ENCODE results near the gene VAT1L.
A peak's percentile ranks its signal among the peaks of the same experiment; 100 is the strongest.

DNA sequence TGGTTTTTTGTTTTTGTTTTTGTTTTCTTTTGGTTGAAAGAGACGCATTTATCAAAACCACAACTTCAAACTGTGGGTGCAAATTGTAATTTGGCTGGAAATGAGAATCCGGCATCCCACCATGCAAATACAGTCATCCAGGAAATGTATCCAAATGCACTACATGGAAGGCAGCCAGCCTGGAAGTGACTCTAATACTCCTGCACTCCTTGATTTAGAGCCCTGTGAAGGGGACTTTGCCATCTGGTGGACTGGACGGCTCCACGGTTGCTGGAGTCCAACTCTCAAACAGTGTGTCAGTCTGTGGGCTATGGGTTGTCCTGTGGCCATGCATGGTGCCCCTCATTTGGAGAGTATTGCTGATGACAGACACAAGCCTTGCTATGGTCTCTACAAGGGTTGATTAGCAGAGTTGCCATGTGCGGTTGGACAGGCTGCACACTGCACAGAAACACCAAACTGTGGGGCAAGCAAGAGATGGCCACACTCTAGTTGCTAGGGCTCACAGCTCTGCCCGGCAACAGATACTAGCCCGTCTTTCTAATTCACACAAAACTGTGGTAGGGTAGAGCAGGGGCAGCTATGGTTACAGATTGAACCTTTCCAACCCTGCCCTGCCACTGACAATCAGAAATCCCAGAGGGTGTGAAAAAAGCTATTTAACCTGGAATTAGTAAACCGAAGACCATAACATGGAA lies 62.4 kb downstream of the VAT1L start:
- TF ChIP-seq YY1 (IDR thresholded peaks at IDR 0.05; ENCODE audit: low read depth) (no peak), EP300 (IDR thresholded peaks at IDR 0.05; ENCODE audit: borderline replicate concordance in 1 of 2, low read depth in 1 of 2, low read length in 1 of 2) (peak in 1 of 2 experiments; percentile 17; a peak in 1 of 4 replicates), SIN3A (IDR thresholded peaks at IDR 0.05; ENCODE audit: borderline replicate concordance, low read depth, low read length) (no peak)
- TF ChIP-seq, protein P1, sequence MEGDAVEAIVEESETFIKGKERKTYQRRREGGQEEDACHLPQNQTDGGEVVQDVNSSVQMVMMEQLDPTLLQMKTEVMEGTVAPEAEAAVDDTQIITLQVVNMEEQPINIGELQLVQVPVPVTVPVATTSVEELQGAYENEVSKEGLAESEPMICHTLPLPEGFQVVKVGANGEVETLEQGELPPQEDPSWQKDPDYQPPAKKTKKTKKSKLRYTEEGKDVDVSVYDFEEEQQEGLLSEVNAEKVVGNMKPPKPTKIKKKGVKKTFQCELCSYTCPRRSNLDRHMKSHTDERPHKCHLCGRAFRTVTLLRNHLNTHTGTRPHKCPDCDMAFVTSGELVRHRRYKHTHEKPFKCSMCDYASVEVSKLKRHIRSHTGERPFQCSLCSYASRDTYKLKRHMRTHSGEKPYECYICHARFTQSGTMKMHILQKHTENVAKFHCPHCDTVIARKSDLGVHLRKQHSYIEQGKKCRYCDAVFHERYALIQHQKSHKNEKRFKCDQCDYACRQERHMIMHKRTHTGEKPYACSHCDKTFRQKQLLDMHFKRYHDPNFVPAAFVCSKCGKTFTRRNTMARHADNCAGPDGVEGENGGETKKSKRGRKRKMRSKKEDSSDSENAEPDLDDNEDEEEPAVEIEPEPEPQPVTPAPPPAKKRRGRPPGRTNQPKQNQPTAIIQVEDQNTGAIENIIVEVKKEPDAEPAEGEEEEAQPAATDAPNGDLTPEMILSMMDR (IDR thresholded peaks at IDR 0.05): peak; percentile 33
- TF ChIP-seq, protein P2, sequence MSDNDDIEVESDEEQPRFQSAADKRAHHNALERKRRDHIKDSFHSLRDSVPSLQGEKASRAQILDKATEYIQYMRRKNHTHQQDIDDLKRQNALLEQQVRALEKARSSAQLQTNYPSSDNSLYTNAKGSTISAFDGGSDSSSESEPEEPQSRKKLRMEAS (IDR thresholded peaks at IDR 0.05; ENCODE audit: low read depth): no peak
